Uterus (tissue), 2 donors: Measurements from ENCODE around the gene CCNY.

Experiments
- CTCF ChIP-seq, 4 experiments: fragments of 200-600 bp in 2 of 4; fragments of 450-650 bp in 2 of 4; sonication (generic) in 2 of 4; IDR thresholded peaks; one replicate each; pipeline ENCODE4 v1.5.1; 2016 to 2019; ENCODE audit warnings: antibody characterized with exemption in 4 of 4, mild to moderate bottlenecking in 2 of 4, moderate library complexity in 1 of 4
- POLR2A ChIP-seq, 2 donors: fragments of 450-650 bp; IDR thresholded peaks; one replicate each; pipeline ENCODE4 v1.6.1; 2016; ENCODE audit warnings: antibody characterized with exemption in 2 of 2, mild to moderate bottlenecking in 1 of 2, moderate library complexity in 1 of 2

- TF ChIP-seq CTCF (IDR thresholded peaks at IDR 0.05) (peak in 3 of 4 experiments; percentile 19 to 34 (median 32)), POLR2A (IDR thresholded peaks at IDR 0.05) (no peak)
Measured at GRCh38 chr10:35598379-35598778, 262.1 kb downstream of the CCNY start.
